Nephron progenitor cell (in vitro differentiated cells): ENCODE data around the gene ACTRT2.

ENCODE experiments used
- DNase-seq: peaks from one replicate; pipeline ENCODE4 v3.0.0; 2021
- H3K27ac Mint-ChIP-seq: 2 replicates; pipeline ENCODE4 v1.8.0; 2021; ENCODE audit warnings: mild to moderate bottlenecking, moderate library complexity, mixed read lengths
- H3K27me3 Mint-ChIP-seq: 2 replicates; pipeline ENCODE4 v1.8.0; 2021; ENCODE audit warnings: mild to moderate bottlenecking, low read depth, mixed read lengths; ENCODE audit not compliant: poor library complexity
- H3K36me3 Mint-ChIP-seq: 2 replicates; pipeline ENCODE4 v1.8.0; 2021; ENCODE audit warnings: low read depth, mixed read lengths
- H3K4me1 Mint-ChIP-seq: 2 replicates; pipeline ENCODE4 v1.8.0; 2021; ENCODE audit warnings: mixed read lengths
- H3K4me3 Mint-ChIP-seq: 2 replicates; pipeline ENCODE4 v1.8.0; 2021; ENCODE audit warnings: mild to moderate bottlenecking, moderate library complexity, mixed read lengths
- H3K9me3 Mint-ChIP-seq: 2 replicates; pipeline ENCODE4 v1.8.0; 2021; ENCODE audit warnings: mild to moderate bottlenecking, moderate library complexity, mixed read lengths
- TF ChIP-seq, protein P1 (sequence below): fragments of 200-600 bp; sonication (generic); IDR thresholded peaks from 2 replicates; pipeline ENCODE4 v1.5.0; 2021; ENCODE audit warnings: antibody characterized with exemption

Gene ACTRT2

DNA sequence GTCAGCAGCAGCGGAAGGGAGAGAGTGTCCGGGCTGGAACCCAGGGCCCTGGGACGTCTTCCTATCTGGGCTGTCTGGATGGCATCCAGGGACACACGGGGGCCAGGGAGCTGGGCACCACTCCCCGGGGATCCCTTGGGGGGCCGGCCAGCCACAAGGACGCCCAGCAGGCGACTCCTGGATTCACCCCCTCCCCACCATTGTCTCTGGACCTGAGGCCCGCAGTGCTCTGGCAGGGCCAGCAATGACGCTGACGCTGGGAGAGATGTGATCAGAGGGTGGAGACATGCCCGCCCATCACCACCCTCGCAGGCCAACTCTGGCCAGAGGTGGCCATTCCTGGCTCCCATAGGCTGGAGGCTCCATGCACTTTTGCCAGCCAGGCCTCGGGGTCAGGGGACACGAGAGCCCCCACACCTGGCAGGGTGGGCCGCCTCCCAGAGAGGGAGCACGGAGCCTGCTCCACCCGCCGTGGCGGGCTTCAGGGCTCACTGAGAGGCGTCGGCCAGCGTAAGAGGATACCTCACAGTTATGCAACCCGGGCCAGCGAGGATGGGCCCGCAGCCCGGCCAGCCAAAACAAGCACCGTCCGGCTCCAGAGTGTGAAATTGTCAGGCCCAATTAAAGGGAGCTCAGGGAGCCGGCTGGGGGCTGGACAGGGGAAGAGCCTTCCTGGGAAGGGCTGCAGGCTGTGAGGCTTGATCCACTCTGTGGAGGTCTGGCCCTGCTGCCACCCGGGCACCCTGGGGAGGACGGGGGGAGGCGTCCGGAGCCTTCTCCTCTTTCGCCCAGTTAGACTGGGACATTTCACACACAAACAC is 10.3 kb downstream of the ACTRT2 start:
- Mint-ChIP-seq H3K27me3 (peaks cover 13% of the 10 kb centered on the region), H3K36me3 (no peaks in the 10 kb centered on the region), H3K9me3 (peaks cover 29% of the 10 kb centered on the region), H3K4me3 (no peak overlapping the region), H3K27ac (no peak overlapping the region), H3K4me1 (no peaks in the 10 kb centered on the region)
- TF ChIP-seq, protein P1, sequence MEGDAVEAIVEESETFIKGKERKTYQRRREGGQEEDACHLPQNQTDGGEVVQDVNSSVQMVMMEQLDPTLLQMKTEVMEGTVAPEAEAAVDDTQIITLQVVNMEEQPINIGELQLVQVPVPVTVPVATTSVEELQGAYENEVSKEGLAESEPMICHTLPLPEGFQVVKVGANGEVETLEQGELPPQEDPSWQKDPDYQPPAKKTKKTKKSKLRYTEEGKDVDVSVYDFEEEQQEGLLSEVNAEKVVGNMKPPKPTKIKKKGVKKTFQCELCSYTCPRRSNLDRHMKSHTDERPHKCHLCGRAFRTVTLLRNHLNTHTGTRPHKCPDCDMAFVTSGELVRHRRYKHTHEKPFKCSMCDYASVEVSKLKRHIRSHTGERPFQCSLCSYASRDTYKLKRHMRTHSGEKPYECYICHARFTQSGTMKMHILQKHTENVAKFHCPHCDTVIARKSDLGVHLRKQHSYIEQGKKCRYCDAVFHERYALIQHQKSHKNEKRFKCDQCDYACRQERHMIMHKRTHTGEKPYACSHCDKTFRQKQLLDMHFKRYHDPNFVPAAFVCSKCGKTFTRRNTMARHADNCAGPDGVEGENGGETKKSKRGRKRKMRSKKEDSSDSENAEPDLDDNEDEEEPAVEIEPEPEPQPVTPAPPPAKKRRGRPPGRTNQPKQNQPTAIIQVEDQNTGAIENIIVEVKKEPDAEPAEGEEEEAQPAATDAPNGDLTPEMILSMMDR, result no peak
- no peak for DNase-seq

DNA sequence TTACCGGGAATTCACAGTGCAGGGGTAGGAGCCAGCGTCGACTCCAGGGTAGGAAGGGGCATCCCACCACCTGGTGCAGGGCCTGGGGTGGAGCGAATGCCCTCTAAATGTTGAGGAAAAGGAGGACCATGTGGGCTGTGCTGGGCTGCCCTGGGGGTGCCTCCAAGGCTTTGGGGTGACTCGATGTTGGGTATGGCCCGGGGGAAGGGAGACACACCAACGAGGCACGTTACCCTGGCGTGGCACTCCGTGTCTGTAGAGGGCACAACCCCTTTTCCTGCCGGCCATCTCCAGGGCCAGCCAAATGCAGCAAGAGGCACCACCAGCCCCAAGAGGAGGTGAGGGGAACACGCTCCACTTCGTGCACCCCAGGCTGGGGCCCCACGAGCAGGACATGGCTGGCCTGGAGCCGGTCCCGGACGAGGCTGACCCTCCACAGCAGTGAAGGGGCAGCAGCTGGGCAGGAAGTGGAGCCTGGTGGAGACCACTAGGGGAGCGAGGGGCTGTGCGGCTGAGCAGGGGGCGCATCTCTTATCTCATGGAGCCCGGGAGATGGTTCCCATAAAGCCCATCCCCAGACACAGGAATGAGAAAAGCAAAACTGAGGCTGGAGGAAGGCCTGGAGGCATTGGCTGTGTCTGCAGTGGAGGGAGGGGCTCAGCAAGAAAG is 11.2 kb downstream of the ACTRT2 start:
- H3K27ac Mint-ChIP-seq, result no peak overlapping the region
- peaks cover 29% of the 10 kb centered on the region for H3K9me3 Mint-ChIP-seq
- peaks cover 14% of the 10 kb centered on the region for H3K27me3 Mint-ChIP-seq

DNA sequence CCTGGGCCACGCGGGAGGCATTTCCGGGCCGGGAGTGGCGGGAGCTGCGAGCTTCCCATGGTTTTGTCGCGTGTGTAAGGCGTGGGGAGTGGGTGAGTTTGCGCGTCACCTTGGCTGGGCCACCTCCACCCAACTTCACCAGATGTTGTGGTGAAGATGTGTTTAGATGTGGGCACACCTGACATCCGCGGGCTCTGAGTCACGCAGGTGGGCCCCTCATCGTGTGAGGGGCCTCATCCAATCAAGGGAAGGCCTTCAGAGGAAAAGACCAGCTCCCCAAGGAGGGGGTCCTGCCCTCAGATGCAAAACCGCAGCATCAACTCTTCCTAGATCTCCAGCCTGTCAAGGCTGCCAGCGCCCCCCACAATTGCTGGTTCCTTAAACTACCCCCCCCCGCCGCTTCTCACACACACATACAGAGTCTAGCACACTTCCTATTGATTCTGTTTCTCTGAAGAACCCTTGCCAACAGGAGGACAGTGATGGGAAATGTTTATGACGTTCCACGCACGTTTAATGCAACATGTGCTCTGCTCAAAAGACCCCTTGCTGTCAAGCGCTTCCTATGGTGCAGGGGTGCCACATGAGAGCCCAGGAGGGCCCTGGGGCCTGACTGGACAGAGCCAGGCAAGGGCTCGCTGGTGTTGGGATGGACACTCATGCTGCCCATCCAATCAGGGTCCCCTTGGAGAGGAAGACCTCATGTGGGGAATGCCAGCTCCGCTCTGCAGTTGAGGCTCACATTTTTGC is 11.9 kb downstream of the ACTRT2 start:
- Mint-ChIP-seq H3K36me3 (no peaks in the 10 kb centered on the region), H3K27ac (no peak overlapping the region), H3K9me3 (peaks cover 30% of the 10 kb centered on the region), H3K4me3 (no peak overlapping the region), H3K4me1 (no peaks in the 10 kb centered on the region), H3K27me3 (peaks cover 14% of the 10 kb centered on the region)
- TF ChIP-seq, protein P1, result no peak
- no peak for DNase-seq

More for the DNA sequence above, 11.2 kb downstream of the ACTRT2 start:
- no peak for DNase-seq
- TF ChIP-seq, protein P1, result no peak
- H3K4me3 Mint-ChIP-seq, result no peak overlapping the region
- H3K4me1 Mint-ChIP-seq, result no peaks in the 10 kb centered on the region
- no peaks in the 10 kb centered on the region for H3K36me3 Mint-ChIP-seq

DNA sequence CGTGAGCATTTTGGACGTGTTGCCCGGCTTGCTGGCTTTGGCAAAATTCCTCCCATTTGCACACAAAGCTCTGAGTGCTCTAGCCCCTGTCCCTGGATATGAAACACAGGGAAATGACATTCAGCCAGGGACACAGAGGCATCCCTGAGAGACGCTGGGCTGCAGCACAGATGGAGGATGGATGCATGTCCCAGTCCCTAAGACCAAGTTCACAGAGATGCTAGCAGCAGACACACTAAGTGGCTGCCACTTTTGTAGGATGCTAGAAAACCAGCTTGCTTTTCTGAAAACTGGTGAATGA is 12.5 kb downstream of the ACTRT2 start:
- Mint-ChIP-seq H3K4me3 (no peak overlapping the region), H3K4me1 (no peaks in the 10 kb centered on the region), H3K27ac (no peak overlapping the region), H3K9me3 (peaks cover 30% of the 10 kb centered on the region), H3K36me3 (no peaks in the 10 kb centered on the region), H3K27me3 (peaks cover 14% of the 10 kb centered on the region)
- TF ChIP-seq, protein P1, result no peak
- DNase-seq, result no peak

DNA sequence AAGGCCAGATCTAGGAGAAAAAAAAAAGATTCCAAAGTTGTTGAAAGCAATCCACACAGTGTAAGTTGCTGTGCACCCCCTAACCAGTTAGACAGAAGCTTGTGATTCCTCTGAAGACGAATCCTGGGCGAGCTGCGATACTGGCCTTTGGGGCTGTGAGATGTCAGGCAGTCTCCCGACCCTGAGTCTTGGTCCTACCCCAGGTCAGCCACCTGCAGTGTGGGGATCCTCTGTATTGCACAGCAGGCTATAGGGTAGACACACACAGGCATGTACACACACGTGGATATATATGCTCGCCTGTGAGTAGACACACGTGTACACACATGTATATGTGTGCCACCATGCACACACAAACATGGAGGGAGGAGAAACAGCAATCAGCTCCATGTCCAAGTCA is 12.9 kb downstream of the ACTRT2 start:
- Mint-ChIP-seq H3K4me3 (no peak overlapping the region), H3K27me3 (peaks cover 14% of the 10 kb centered on the region), H3K9me3 (peaks cover 30% of the 10 kb centered on the region), H3K4me1 (no peaks in the 10 kb centered on the region), H3K27ac (no peak overlapping the region), H3K36me3 (no peaks in the 10 kb centered on the region)
- DNase-seq, result no peak
- TF ChIP-seq, protein P1, result no peak
